Mucosa of gallbladder (tissue), 1 donor: Measurements from ENCODE around the gene CWF19L1. TPM values are rescaled to one million over a fixed set of nuclear protein-coding genes. Genes with fewer than 3 reads are reported as not detected.

Experiments
- total RNA-seq: library from RNA; stranded (reverse); gene quantifications from one replicate; pipeline ENCODE4 v1.2.1, GENCODE V29; 2021
- donor health status: DM: no; HTN: no; CAD: no.

The CWF19L1 gene
- total RNA-seq, 1 donor from 2014 or later = 14.0 TPM

Other genes with a start within 250 kb of the CWF19L1 start
- not detected for gene CPN1, start 185.8 kb downstream of the CWF19L1 start, total RNA-seq
- 15.0 TPM for gene ERLIN1, start 81.6 kb downstream of the CWF19L1 start, total RNA-seq
- 14.6 TPM for gene CHUK, start 38.0 kb downstream of the CWF19L1 start, total RNA-seq
- gene BLOC1S2, start 19.0 kb upstream of the CWF19L1 start, total RNA-seq = 25.5 TPM
- not detected for gene PKD2L1, start 62.6 kb upstream of the CWF19L1 start, total RNA-seq
- 97.0 TPM for gene SCD, start 79.6 kb upstream of the CWF19L1 start, total RNA-seq
- not detected for gene WNT8B, start 195.4 kb upstream of the CWF19L1 start, total RNA-seq